Measurements from ENCODE around the gene LTBP3. TPM values are rescaled to one million over a fixed set of nuclear protein-coding genes. Genes with fewer than 3 reads are reported as not detected.

LTBP3 gene
- total RNA-seq, 4 donors from 2014 or later: 18.5 to 56.6 (median 35.6) TPM

DNA sequence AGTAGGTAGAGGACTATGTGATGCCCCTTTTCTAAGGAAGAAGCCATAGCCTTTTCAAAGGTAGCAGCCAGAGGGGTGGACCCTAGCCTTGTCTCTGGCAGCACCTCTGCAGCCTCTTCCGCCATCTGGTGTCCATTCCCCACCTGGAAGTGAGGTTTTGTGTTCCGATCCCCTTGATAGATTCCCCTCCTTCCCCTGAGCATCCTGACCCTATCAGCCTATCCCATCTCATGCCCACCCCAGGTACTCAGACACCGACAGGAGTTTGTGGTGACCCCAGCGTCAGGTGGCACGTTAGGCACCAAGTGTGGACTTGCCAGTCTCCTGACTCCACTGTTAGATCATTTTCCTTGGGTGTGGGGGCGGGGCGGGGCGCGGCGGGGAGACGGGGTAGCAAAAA lies 13.8 kb upstream of the LTBP3 start:
- Histone ChIP-seq H3K27ac (peak overlapping the region; percentile 100), H3K27me3 (no peaks in the 10 kb centered on the region), H3K4me1 (peaks cover 56 to 71% of the 10 kb centered on the region in 2 donors), H3K9me3 (no peaks in the 10 kb centered on the region), H3K4me3 (peak overlapping the region; percentile 84 to 99 (median 95)), H3K36me3 (peaks cover 0 to 3% of the 10 kb centered on the region in 2 donors)
- no peak for DNase-seq
- ATAC-seq: no peak
- TF ChIP-seq POLR2A (IDR thresholded peaks at IDR 0.05): no peak
- TF ChIP-seq, protein P1, sequence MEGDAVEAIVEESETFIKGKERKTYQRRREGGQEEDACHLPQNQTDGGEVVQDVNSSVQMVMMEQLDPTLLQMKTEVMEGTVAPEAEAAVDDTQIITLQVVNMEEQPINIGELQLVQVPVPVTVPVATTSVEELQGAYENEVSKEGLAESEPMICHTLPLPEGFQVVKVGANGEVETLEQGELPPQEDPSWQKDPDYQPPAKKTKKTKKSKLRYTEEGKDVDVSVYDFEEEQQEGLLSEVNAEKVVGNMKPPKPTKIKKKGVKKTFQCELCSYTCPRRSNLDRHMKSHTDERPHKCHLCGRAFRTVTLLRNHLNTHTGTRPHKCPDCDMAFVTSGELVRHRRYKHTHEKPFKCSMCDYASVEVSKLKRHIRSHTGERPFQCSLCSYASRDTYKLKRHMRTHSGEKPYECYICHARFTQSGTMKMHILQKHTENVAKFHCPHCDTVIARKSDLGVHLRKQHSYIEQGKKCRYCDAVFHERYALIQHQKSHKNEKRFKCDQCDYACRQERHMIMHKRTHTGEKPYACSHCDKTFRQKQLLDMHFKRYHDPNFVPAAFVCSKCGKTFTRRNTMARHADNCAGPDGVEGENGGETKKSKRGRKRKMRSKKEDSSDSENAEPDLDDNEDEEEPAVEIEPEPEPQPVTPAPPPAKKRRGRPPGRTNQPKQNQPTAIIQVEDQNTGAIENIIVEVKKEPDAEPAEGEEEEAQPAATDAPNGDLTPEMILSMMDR (IDR thresholded peaks at IDR 0.05 in 4 of 5, conservative IDR thresholded peaks at IDR 0.05 in 1 of 5): peak; percentile 20 to 52 (median 41)
- intact Hi-C loops (cut with DNase I; ENCODE audit: low total_unique reads): loop anchor here (2.0 to 5.0 kb wide), 2 partner anchors 100 to 151 kb away; no protein-coding TSS in a partner anchor
- in situ Hi-C loops (cut with MboI; ENCODE audit: low sequenced_read_pairs in 4 of 4): no loop called here

DNA sequence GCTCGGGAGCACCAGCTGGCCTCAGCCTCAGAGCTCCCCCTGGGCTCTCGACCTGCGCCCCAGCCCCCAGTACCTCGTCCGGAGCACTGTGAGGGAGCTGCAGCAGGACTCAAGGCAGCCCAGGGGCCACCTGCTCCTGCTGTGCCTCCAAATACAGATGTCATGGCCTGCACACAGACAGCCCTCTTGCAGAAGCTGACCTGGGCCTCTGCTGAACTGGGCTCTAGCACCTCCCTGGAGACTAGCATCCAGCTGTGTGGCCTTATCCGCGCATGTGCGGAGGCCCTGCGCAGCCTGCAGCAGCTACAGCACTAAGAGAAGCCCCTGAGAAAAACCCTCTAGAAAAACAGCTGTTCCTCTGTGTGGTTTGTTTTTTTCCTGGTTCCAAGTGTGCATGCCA lies 13.3 kb upstream of the LTBP3 start:
- intact Hi-C loops (cut with DNase I; ENCODE audit: low total_unique reads): loop anchor here (2.0 to 5.0 kb wide), 2 partner anchors 99 to 151 kb away; no protein-coding TSS in a partner anchor
- Histone ChIP-seq H3K36me3 (peaks cover 0 to 3% of the 10 kb centered on the region in 2 donors), H3K27ac (peak overlapping the region; percentile 100), H3K4me3 (peak overlapping the region; percentile 84 to 99 (median 95)), H3K4me1 (peaks cover 53 to 67% of the 10 kb centered on the region in 2 donors), H3K9me3 (no peaks in the 10 kb centered on the region), H3K27me3 (no peaks in the 10 kb centered on the region)
- ATAC-seq (no peak), DNase-seq (no peak)
- in situ Hi-C loops (cut with MboI; ENCODE audit: low sequenced_read_pairs in 4 of 4): no loop called here
- TF ChIP-seq POLR2A (IDR thresholded peaks at IDR 0.05): no peak
- TF ChIP-seq, protein P1 (IDR thresholded peaks at IDR 0.05 in 4 of 5, conservative IDR thresholded peaks at IDR 0.05 in 1 of 5): no peak

DNA sequence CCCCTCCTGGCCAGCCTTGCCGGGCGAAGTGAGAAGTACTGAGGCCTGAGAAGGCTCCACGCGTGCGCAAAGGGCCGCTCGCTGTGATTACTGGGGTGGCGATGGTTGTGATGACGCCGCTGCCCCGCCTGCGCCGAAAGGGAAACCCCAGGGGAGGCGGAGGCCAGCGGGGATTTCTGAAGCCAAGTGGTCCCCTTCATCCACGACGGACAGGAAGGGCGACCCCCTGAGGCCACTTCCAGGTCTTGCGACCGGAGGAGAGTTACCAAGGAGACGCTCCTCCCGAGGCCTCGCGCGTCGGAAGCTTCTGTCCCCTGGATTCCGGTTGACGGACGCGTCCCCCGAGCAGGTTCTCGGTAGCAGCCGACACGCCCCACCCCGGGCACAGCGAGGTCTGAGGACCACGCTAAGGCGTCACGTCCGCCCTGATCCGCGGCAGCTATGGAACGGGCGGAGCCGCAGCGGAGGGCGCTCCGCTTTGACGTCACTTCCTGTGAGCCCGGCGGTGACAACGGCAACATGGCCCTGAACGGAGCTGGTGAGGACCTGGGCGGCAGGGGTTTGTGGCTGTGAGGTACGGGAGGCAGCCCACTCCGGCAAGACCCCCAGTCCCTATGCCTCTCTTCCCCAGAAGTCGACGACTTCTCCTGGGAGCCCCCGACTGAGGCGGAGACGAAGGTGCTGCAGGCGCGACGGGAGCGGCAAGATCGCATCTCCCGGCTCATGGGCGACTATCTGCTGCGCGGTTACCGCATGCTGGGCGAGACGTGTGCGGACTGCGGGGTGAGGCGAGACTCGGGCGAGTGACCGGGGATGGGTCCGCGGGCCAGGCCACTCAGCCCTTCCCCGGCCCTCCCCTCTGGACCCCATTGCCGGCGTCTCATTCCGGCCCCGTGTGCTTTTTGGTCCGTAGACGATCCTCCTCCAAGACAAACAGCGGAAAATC lies 12.1 kb upstream of the LTBP3 start, which contains the start of gene ZNRD2:
Gene ZNRD2, plus strand, starts transcription at position 505 of the 946 bp plus-strand sequence. Its CDS starts 15 bp downstream, at position 520.
- DNase-seq (peak; percentile 97), ATAC-seq (peak; percentile 63 to 65)
- intact Hi-C loops (cut with DNase I; ENCODE audit: low total_unique reads): loop anchor here (1.0 to 5.0 kb wide), 4 partner anchors 10 to 149 kb away; no protein-coding TSS in a partner anchor
- TF ChIP-seq, protein P1 (IDR thresholded peaks at IDR 0.05 in 4 of 5, conservative IDR thresholded peaks at IDR 0.05 in 1 of 5): peak in 4 of 5 experiments; percentile 45 to 70 (median 58)
- peak; percentile 88 to 95 for TF ChIP-seq POLR2A (IDR thresholded peaks at IDR 0.05)
- H3K27me3 ChIP-seq: no peaks in the 10 kb centered on the region
- in situ Hi-C loops (cut with MboI; ENCODE audit: low sequenced_read_pairs in 4 of 4): no loop called here
- no peaks in the 10 kb centered on the region for H3K9me3 ChIP-seq
- H3K4me3 ChIP-seq: peak within 1 kb of the TSS; percentile 84 to 99 (median 95)
- H3K36me3 ChIP-seq: peaks cover 0 to 3% of the 10 kb centered on the region in 2 donors
- H3K27ac ChIP-seq: peak within 1 kb of the TSS; percentile 100
- peaks cover 49 to 61% of the 10 kb centered on the region in 2 donors for H3K4me1 ChIP-seq

DNA sequence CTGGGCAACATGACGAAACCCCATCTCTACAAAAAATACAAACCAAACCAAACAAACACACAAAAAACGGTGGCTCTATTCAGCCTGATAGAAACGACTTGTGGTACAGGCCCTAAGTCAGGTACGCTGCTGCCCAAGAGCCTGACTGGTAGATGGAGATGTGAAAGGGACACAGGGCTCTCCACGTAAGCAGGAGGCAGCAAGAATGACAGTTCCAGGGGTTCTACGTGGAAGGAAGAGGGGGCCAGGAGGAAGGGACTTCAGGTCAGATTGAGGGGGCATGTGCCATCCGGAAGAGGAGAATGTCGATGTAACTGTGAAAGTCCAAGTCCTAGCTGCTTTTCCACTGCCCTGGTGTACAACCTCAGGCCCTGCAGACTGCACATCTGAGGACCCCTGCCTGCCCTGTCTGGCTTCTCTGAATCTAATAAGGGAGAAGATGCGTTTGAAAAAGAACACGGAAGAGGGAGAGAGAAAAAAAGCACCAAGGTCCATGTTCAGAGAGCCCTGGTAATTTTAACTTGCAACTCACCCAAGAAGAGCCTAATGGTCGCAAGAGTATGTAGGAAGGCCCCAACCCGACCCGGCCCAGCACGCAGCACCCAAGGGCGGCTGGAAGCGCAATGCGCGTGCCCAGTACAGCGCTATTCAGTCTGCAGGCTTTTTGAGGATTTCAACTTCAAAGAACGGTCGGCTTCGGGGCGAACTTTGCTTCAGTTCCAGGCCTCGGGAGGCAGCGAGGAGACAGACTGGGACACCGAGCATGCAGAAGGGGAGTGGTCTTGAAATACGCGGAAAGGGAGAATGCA lies 11.2 kb upstream of the LTBP3 start:
- DNase-seq (peak in 1 of 2 donors; percentile 37), ATAC-seq (peak in 1 of 2 donors; percentile 3)
- intact Hi-C loops (cut with DNase I; ENCODE audit: low total_unique reads): loop anchor here (1.0 kb wide), 1 partner anchor 9 kb away; no protein-coding TSS in a partner anchor
- Histone ChIP-seq H3K4me1 (peaks cover 47 to 52% of the 10 kb centered on the region in 2 donors), H3K27ac (peak overlapping the region; percentile 100), H3K36me3 (peaks cover 0 to 3% of the 10 kb centered on the region in 2 donors), H3K9me3 (no peaks in the 10 kb centered on the region), H3K27me3 (no peaks in the 10 kb centered on the region), H3K4me3 (peak overlapping the region; percentile 84 to 99 (median 95))
- in situ Hi-C loops (cut with MboI; ENCODE audit: low sequenced_read_pairs in 4 of 4): no loop called here
- TF ChIP-seq, protein P1 (IDR thresholded peaks at IDR 0.05 in 4 of 5, conservative IDR thresholded peaks at IDR 0.05 in 1 of 5): no peak
- TF ChIP-seq POLR2A (IDR thresholded peaks at IDR 0.05): no peak

All from gastrocnemius medialis (tissue), 4 donors.